ENCODE data around the gene CRADD. TPM values are rescaled to one million over a fixed set of nuclear protein-coding genes. Genes with fewer than 3 reads are reported as not detected.

The CRADD gene
- total and polyA plus RNA-seq, 2 donors (not counting 1 experiment from before 2014, with no cell fraction given), result 5.8 to 15.1 TPM

- no peaks in the 10 kb centered on the region for H3K27me3 ChIP-seq (replicated peaks in 1 of 4; ENCODE audit: control extremely low read depth in 1 of 4, control insufficient read depth in 3 of 4, insufficient read depth in 4 of 4, low read length in 3 of 4)
- H2AFZ ChIP-seq (ENCODE audit: insufficient read depth, low read depth, low read length, poor library complexity, severe bottlenecking), result no peak overlapping the region
- DNase-seq (no peak), ATAC-seq (ENCODE audit: low read depth) (no peak)
- no CpG with 5 or more reads among the region's 4 CpGs for WGBS (ENCODE audit: insufficient coverage)
- H3K9ac ChIP-seq (ENCODE audit: low read length), result no peak overlapping the region
- Mint-ChIP-seq H3K27ac (no peak overlapping the region), H3K4me1 (no peaks in the 10 kb centered on the region), H3K9me3 (ENCODE audit: insufficient read depth) (no peaks in the 10 kb centered on the region), H3K27me3 (no peaks in the 10 kb centered on the region), H3K4me3 (no peak overlapping the region)
- H3K4me3 ChIP-seq (ENCODE audit: control extremely low read depth in 1 of 5, extremely low read depth in 1 of 5, insufficient read depth in 1 of 5, low read depth in 2 of 5, low read length in 4 of 5), result no peak overlapping the region
- no peaks in the 10 kb centered on the region for H4K20me1 ChIP-seq (ENCODE audit: control insufficient read depth, insufficient read depth, low read length, poor library complexity, severe bottlenecking)
- no peak overlapping the region for H3K27ac ChIP-seq (ENCODE audit: low read length in 2 of 2)
- TF ChIP-seq EZH2 (IDR thresholded peaks at IDR 0.05; ENCODE audit: borderline replicate concordance, insufficient read depth, low read depth, low read length, poor library complexity, severe bottlenecking) (no peak), CTCF (IDR thresholded peaks at IDR 0.05) (no peak)
- intact Hi-C loops (cut with micrococcal nuclease), result no loop called here
- H3K4me2 ChIP-seq (replicated peaks; ENCODE audit: low read depth, low read length, poor library complexity, severe bottlenecking), result no peak overlapping the region
- no peaks in the 10 kb centered on the region for H3K79me2 ChIP-seq (ENCODE audit: control insufficient read depth, insufficient read depth, low read length)
- H3K4me1 ChIP-seq (ENCODE audit: control insufficient read depth in 2 of 2, insufficient read depth in 2 of 2, low read length in 2 of 2), result no peaks in the 10 kb centered on the region
- ChIA-PET CTCF (no interaction called here), POLR2A (no interaction called here)
- no peaks in the 10 kb centered on the region for H3K9me3 ChIP-seq (ENCODE audit: control extremely low read depth in 1 of 3, control insufficient read depth in 2 of 3, insufficient read depth in 1 of 3, low read length in 2 of 3)
- no peaks in the 10 kb centered on the region for H3K36me3 ChIP-seq (replicated peaks in 1 of 2; ENCODE audit: control extremely low read depth in 1 of 2, control insufficient read depth in 1 of 2, extremely low read depth in 1 of 2, insufficient read depth in 2 of 2, low read length in 1 of 2)
Measured at GRCh38 chr12:93855261-93855660, 178.1 kb downstream of the CRADD start.

GRCh38 chr12:93856611-93857010 is 179.4 kb downstream of the CRADD start:
- Histone ChIP-seq H2AFZ (ENCODE audit: insufficient read depth, low read depth, low read length, poor library complexity, severe bottlenecking) (no peak overlapping the region), H3K9me3 (ENCODE audit: control extremely low read depth in 1 of 3, control insufficient read depth in 2 of 3, insufficient read depth in 1 of 3, low read length in 2 of 3) (no peaks in the 10 kb centered on the region), H3K79me2 (ENCODE audit: control insufficient read depth, insufficient read depth, low read length) (no peaks in the 10 kb centered on the region), H3K4me1 (ENCODE audit: control insufficient read depth in 2 of 2, insufficient read depth in 2 of 2, low read length in 2 of 2) (no peaks in the 10 kb centered on the region), H3K27ac (ENCODE audit: low read length in 2 of 2) (no peak overlapping the region), H3K4me2 (replicated peaks; ENCODE audit: low read depth, low read length, poor library complexity, severe bottlenecking) (no peak overlapping the region), H4K20me1 (ENCODE audit: control insufficient read depth, insufficient read depth, low read length, poor library complexity, severe bottlenecking) (no peaks in the 10 kb centered on the region), H3K4me3 (ENCODE audit: control extremely low read depth in 1 of 5, extremely low read depth in 1 of 5, insufficient read depth in 1 of 5, low read depth in 2 of 5, low read length in 4 of 5) (no peak overlapping the region), H3K27me3 (replicated peaks in 1 of 4; ENCODE audit: control extremely low read depth in 1 of 4, control insufficient read depth in 3 of 4, insufficient read depth in 4 of 4, low read length in 3 of 4) (no peaks in the 10 kb centered on the region), H3K36me3 (replicated peaks in 1 of 2; ENCODE audit: control extremely low read depth in 1 of 2, control insufficient read depth in 1 of 2, extremely low read depth in 1 of 2, insufficient read depth in 2 of 2, low read length in 1 of 2) (no peaks in the 10 kb centered on the region), H3K9ac (ENCODE audit: low read length) (no peak overlapping the region)
- intact Hi-C loops (cut with micrococcal nuclease), result no loop called here
- ATAC-seq (ENCODE audit: low read depth) (no peak), DNase-seq (no peak)
- no peak overlapping the region for H3K4me3 Mint-ChIP-seq
- H3K4me1 Mint-ChIP-seq, result no peaks in the 10 kb centered on the region
- no peaks in the 10 kb centered on the region for H3K27me3 Mint-ChIP-seq
- no peaks in the 10 kb centered on the region for H3K9me3 Mint-ChIP-seq (ENCODE audit: insufficient read depth)
- TF ChIP-seq EZH2 (IDR thresholded peaks at IDR 0.05; ENCODE audit: borderline replicate concordance, insufficient read depth, low read depth, low read length, poor library complexity, severe bottlenecking), result no peak
- TF ChIP-seq CTCF (IDR thresholded peaks at IDR 0.05), result no peak
- H3K27ac Mint-ChIP-seq, result no peak overlapping the region
- ChIA-PET POLR2A (no interaction called here), CTCF (no interaction called here)
